ENCODE measurements around the gene CABP7. TPM values are rescaled to one million over a fixed set of nuclear protein-coding genes. Genes with fewer than 3 reads are reported as not detected.

CABP7 gene
- total RNA-seq, 1 donor from 2014 or later, result 0.12 TPM

DNA sequence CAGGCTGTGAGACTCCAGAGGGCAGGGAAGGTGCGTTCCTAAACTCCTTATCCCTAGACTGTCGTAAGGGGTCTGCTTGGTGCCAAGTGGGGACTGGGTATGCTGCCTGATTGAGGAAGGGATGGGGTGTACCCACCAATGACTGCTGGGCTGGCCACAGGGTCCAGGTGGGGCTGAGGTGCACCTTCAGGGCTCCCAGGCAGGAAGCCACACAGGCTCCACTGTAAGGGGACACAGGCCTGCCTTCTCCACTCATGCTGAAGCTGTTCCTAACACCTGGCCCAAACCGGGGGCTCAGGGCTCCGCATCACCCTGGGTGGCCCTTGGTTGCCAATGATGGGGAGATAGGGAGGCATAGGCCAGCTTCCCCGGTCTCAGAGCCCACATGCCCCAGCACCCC, 20.4 kb downstream of the CABP7 start:
- peaks cover 3% of the 10 kb centered on the region for H3K36me3 Mint-ChIP-seq (ENCODE audit: insufficient read depth)
- no peaks in the 10 kb centered on the region for H3K4me1 Mint-ChIP-seq (ENCODE audit: low read depth)
- TF ChIP-seq, protein P1, sequence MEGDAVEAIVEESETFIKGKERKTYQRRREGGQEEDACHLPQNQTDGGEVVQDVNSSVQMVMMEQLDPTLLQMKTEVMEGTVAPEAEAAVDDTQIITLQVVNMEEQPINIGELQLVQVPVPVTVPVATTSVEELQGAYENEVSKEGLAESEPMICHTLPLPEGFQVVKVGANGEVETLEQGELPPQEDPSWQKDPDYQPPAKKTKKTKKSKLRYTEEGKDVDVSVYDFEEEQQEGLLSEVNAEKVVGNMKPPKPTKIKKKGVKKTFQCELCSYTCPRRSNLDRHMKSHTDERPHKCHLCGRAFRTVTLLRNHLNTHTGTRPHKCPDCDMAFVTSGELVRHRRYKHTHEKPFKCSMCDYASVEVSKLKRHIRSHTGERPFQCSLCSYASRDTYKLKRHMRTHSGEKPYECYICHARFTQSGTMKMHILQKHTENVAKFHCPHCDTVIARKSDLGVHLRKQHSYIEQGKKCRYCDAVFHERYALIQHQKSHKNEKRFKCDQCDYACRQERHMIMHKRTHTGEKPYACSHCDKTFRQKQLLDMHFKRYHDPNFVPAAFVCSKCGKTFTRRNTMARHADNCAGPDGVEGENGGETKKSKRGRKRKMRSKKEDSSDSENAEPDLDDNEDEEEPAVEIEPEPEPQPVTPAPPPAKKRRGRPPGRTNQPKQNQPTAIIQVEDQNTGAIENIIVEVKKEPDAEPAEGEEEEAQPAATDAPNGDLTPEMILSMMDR (IDR thresholded peaks at IDR 0.05; ENCODE audit: unreplicated experiment), result no peak
- DNase-seq (ENCODE audit: low spot score, unreplicated experiment), result no peak
- H3K4me3 Mint-ChIP-seq (ENCODE audit: low read depth), result no peak overlapping the region
- H3K27me3 Mint-ChIP-seq, result no peaks in the 10 kb centered on the region
- no peaks in the 10 kb centered on the region for H3K9me3 Mint-ChIP-seq (ENCODE audit: low read depth)
- H3K27ac Mint-ChIP-seq, result no peak overlapping the region

GRCh38 chr22:29741926-29742325, 22.1 kb downstream of the CABP7 start:
- H3K27ac Mint-ChIP-seq, result no peak overlapping the region
- H3K4me3 Mint-ChIP-seq (ENCODE audit: low read depth), result no peak overlapping the region
- no peak for DNase-seq (ENCODE audit: low spot score, unreplicated experiment)
- H3K27me3 Mint-ChIP-seq, result no peaks in the 10 kb centered on the region
- H3K36me3 Mint-ChIP-seq (ENCODE audit: insufficient read depth), result peaks cover 5% of the 10 kb centered on the region
- no peaks in the 10 kb centered on the region for H3K4me1 Mint-ChIP-seq (ENCODE audit: low read depth)
- no peaks in the 10 kb centered on the region for H3K9me3 Mint-ChIP-seq (ENCODE audit: low read depth)
- TF ChIP-seq, protein P1 (IDR thresholded peaks at IDR 0.05; ENCODE audit: unreplicated experiment), result no peak

DNA sequence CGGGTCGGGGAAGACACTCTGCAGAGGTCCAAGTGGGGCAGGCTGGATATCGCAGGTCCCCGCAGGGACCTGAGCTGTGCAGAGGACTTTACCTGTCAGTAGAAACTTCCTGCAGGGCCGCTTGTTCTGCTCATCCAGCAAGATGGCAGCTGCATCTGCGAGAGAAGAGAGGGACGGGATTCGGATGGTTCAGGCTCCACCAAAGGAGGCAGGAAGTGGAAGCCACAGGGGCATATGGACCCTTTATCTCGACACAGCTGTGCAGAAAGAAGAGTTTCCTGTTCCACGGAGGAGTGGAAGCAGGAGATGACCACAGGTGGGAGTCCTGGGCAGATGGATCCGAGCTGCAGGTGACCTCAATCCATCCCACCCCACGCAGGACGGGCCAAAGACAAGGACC, 22.5 kb downstream of the CABP7 start:
- Mint-ChIP-seq H3K27ac (no peak overlapping the region), H3K4me1 (ENCODE audit: low read depth) (no peaks in the 10 kb centered on the region), H3K4me3 (ENCODE audit: low read depth) (no peak overlapping the region), H3K9me3 (ENCODE audit: low read depth) (no peaks in the 10 kb centered on the region), H3K36me3 (ENCODE audit: insufficient read depth) (peaks cover 5% of the 10 kb centered on the region), H3K27me3 (no peaks in the 10 kb centered on the region)
- DNase-seq (ENCODE audit: low spot score, unreplicated experiment), result no peak
- TF ChIP-seq, protein P1 (IDR thresholded peaks at IDR 0.05; ENCODE audit: unreplicated experiment), result no peak

GRCh38 chr22:29744902-29745301, 25.1 kb downstream of the CABP7 start:
- peaks cover 5% of the 10 kb centered on the region for H3K36me3 Mint-ChIP-seq (ENCODE audit: insufficient read depth)
- TF ChIP-seq, protein P1 (IDR thresholded peaks at IDR 0.05; ENCODE audit: unreplicated experiment), result no peak
- no peak overlapping the region for H3K4me3 Mint-ChIP-seq (ENCODE audit: low read depth)
- H3K4me1 Mint-ChIP-seq (ENCODE audit: low read depth), result no peaks in the 10 kb centered on the region
- no peaks in the 10 kb centered on the region for H3K9me3 Mint-ChIP-seq (ENCODE audit: low read depth)
- H3K27ac Mint-ChIP-seq, result no peak overlapping the region
- no peaks in the 10 kb centered on the region for H3K27me3 Mint-ChIP-seq
- DNase-seq (ENCODE audit: low spot score, unreplicated experiment), result no peak

- Mint-ChIP-seq H3K36me3 (ENCODE audit: insufficient read depth) (peaks cover 2% of the 10 kb centered on the region), H3K4me1 (ENCODE audit: low read depth) (no peaks in the 10 kb centered on the region), H3K4me3 (ENCODE audit: low read depth) (no peak overlapping the region), H3K27me3 (no peaks in the 10 kb centered on the region), H3K27ac (no peak overlapping the region), H3K9me3 (ENCODE audit: low read depth) (no peaks in the 10 kb centered on the region)
- DNase-seq (ENCODE audit: low spot score, unreplicated experiment), result no peak
- TF ChIP-seq, protein P1 (IDR thresholded peaks at IDR 0.05; ENCODE audit: unreplicated experiment), result no peak
Observed at GRCh38 chr22:29747832-29748231, 28.0 kb downstream of the CABP7 start.
